ENCODE measurements around the gene SLAMF9.

DNA sequence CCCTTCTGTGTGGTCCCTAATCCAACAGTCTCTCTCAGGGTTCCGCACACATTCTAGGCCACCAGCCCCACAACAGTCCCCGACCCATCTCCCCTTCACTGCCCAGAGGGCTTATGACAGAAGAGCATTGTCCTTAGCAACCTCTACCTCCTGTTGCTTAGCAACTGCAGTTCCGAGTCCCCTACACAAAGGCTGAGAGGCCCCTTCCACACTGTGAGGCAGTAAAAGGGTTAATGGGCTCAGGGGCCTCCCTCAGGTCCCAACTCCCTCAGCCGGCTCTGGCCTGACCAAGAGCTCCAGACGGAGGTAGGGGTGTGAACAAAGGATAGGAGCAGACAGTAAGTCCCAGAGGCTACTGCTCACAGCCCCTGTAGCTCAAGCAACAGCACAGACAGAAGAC is 12.9 kb downstream of the SLAMF9 start:
- TF ChIP-seq YY1 (IDR thresholded peaks at IDR 0.05; ENCODE audit: insufficient read depth, insufficient read length) (no peak), ZNF274 (IDR thresholded peaks at IDR 0.05; ENCODE audit: low read depth, low read length) (no peak), SUZ12 (IDR thresholded peaks at IDR 0.05; ENCODE audit: extremely low read depth, insufficient read depth, insufficient read length) (no peak)
